HG03439 (cell line): ENCODE results near the gene GATA3.

Experiments
- ATAC-seq: cut with Tn5 transposase; IDR thresholded peaks from one replicate; pipeline ENCODE4 v1.9.1; 2021; ENCODE audit warnings: mild to moderate bottlenecking, moderate library complexity; ENCODE audit not compliant: unreplicated experiment

GATA3 gene

DNA sequence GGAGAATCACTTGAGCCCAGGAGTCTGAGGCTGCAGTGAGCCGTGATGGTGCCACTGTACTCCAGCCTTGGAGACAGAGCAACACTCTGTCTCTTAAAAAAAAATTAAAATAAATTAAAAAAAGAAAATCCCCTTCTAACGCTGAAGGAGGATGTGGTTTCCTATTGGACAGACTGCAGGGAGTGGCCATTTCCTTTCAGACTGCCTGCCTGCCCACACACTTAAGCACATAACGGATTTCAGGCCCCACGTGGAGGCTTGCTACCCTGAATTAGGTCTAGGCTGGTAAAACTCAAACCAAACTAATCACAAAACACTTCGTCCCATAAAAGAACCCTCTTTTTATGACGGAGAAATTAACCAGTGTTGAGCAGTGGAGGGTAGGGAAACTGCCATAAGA, 34.0 kb downstream of the GATA3 start:
- ATAC-seq = no peak

DNA sequence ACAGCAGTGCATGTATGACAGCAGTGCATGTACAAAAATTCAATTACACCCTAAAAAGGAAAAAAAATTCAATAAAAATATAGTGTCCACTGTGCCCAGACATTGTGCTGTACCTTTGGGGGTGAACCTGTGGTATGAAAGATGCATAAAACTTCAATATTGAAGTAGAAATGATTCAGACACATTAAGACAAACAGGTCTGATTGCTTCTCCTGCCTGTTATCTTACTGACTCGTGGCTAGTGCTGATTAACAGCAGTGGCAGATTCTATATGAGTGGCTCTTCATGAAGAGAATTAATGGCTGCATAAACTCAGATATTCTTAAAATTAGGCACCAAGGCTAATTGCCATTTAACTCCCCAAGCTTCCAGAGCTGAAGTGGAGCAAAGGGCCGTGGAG, 37.9 kb downstream of the GATA3 start:
- ATAC-seq = no peak

DNA sequence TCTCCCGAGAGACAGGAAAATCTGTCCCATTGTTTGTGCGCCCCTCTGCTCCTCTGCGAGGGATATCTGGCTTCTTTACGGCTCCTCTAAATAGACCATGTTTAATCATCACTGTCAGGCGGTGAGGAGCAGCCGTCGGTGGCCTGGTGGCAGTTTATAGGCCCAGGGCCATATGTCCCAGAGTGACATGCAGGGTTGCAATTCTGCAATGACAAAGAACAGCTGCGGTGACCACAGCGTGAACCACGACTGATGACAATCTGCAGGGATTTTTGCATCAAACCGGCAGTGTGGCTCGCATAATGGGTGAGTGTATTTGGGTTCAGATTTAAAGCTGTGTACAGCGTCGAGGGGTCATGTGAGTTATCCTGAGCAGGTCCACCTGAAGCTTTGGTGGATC, 41.5 kb downstream of the GATA3 start:
- ATAC-seq = no peak

DNA sequence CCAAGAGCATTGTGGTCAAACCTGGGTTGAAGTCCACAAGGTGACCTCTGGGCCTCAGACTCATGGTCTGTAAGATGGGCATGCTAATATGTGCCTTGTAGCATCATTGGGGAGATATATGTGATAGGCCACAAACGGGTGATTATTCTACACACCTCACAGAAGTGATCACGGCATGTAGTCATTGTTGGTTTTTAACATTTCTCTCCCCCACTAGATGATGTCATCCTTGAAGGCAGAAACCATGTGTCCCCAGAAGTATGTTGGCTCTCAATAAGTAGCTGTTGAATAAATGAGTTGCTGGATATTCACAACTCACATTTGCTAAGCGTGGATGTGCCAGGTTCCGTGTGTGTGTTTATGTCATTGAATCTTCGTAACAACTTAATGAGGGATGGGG, 42.4 kb downstream of the GATA3 start:
- no peak for ATAC-seq

DNA sequence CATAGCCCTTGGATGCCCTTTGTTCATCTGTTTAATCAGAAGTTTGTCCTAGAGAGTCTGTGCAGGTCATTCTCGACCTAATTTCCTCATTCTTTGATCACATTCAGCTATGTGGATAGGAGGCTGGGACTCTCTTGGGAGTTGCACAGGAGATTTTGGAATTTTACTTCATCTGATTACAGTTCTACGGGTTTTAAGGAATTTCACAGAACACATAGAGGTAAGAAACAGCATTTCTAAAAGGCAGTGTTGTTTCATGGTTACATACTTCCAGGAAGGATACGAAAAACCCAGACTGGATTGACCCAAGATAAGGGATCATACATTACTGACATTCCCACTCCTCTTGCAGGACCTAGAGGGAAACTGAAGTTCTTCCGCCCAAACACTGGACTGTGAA, 45.9 kb downstream of the GATA3 start:
- ATAC-seq = no peak

DNA sequence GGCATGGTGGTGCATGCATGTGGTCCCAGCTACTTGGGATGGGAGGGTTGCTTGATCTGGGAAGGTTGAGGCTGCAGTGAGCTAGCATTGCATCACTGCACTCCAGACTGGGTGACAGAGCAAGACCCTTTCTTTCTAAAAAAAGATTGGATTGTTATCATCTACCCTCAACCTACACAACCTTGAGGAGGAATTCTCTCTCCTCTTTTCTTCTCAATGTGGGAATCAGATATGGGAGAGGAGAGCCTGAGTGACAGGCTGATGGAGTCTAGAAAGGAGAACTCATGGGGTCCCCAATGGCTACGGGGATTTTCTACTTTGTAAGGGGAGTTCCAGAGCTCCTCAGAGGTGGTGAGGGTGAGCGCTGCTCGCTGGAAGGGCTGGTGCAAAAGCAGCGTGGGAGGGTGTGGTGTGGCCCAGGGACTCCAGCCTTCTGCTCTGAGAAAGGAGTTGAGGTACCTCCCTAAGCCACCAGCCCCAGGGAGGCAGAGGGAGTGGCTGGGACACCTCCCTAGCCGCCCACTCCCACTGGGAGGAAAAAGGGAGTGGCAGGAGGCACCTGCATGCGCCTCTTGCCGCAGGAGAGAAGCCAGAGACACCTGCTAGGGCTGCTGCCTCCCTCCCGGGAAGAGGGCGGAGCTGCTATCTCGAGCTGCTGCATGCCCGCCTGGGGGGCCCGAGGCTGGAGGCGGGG, 48.4 kb downstream of the GATA3 start:
- no peak for ATAC-seq

DNA sequence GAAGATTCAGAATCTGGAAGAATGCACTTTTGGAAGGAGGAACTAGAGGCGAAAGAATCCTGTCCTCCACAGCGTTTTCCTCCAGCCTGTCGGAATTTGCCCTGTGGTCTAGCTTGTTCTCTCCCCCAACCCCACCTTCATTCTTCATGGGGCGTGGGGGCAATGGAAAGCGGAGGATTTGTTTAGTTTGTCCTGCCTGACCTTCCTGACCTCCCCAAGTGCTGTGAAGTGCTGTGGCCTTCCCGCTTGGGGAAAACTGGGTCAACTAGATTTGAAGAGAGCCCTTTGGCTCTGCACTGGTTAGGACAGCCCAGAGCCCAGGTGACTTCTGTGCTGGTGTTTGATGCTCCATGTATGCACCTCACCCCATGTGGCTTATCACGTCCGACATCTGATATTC, 49.1 kb downstream of the GATA3 start:
- no peak for ATAC-seq

DNA sequence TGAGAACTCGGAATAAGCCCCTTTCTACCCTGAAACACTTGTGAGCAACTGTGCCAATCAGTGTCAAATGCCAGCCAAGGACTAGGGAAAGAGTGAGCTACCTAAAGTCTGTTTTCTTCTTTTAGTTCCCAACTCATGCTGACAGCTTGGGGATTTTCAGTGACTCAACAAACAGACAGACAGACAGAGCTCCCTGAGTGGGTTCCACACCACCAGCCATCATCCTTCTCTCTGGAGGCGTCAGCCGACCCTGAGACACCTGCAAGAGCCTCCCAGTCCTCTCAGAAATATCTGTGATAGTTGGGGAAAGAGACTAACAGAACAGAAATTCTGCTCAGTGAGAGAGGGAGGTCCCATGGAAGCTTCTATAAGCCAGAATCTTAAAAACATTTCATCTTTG, 49.5 kb downstream of the GATA3 start:
- no peak for ATAC-seq

DNA sequence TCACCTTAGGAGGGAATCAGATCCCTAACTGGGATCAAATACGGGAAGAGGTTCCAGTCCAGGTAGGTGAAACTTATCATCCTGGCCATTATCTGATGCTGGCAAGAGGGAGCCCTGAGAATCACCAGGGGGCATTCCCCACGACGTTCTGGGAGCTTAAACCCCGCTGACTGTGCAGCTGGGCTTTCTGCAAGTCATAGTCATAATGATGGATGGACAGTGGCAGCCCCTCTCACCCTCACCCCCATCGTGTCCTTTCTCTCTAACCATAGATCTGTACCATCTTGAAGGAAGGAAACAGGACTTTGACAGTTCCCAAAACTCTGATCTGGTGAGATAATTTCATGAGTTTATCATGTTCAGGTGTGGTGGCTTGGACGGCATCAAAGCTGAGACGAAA, 50.2 kb downstream of the GATA3 start:
- ATAC-seq = no peak

DNA sequence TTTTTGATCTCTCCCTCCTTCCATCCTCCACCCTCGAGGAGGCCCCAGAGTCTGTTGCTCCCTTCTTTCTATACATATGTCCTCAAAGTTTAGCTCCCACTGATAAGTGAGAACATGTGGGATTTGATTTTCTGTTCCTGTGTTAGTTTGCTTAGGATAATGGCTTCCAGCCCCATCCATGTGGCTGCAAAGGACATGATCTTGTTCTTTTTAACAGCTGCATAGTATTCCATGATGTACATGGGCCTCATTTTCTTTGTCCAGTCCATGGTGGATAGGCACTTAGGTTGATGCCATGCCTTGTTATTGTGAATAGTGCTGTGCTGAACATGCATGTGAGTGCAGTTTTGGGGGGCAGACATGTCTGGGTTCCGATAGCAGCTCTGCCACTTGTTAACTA, 51.4 kb downstream of the GATA3 start:
- ATAC-seq = no peak

DNA sequence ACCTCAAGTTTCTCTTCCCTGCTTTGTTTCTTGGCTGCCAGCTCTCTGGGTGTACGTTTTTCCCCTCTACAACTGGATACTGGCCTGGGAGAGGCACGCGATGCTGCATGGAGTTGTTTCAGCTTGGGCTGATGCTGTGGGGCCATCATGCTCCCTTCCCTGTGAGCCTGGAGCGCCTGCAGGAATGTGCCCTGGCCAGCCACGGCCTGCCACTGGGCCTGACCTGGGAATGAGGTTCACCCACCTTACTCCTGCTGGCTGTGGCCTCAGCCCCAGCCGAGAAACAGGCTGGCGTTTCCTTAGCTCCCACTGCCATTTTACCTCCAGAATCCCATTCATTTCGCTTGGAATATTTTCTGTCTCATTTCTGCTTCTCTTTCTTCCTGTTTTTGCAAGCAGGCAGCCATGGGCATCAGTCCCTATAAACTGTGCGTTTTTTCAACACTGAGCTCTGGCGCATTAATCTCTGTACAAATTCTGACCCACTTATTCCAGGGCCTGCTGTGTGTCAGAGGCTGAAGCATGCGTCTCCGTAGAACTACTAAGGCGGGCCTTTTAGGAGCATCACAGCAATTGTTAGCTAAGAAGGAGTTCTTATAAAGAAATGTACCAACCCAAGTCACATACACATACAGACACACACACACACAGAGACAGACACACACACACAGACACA, 57.9 kb downstream of the GATA3 start:
- ATAC-seq = no peak

DNA sequence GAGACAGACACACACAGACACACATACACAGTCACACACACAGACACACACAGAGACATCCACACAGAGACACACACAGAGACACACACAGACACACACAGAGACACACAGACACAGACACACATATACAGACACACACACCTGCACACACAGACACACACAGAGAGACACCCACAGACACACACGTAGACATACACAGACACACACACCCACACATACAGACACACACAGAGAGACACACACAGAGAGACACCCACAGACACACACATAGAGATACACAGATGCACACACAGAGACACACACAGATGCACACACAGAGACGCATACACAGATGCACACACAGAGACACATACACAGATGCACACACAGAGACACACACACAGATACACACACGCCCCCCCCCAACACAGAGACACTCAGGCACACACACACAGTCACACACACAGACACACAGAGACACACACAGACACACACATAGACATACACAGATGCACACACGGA, 58.5 kb downstream of the GATA3 start:
- no peak for ATAC-seq

DNA sequence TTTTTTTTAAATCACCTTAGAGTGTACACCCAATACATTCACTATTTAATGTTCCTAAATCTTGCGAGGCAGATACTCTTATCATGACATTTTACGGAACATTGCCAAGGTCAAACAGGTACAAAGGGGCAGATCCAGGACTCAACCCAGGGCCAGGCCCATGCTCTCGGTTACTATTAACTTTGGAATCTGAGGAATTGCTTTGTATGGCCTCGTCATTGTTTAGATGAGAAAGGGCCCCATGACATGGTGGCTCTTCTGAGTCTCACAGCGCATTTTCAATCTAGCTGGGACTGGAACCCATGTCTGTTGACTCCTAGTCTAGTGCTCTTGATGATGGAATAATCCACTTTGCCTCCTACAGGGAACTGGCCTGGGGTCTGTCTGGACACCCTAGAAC, 59.1 kb downstream of the GATA3 start:
- no peak for ATAC-seq

DNA sequence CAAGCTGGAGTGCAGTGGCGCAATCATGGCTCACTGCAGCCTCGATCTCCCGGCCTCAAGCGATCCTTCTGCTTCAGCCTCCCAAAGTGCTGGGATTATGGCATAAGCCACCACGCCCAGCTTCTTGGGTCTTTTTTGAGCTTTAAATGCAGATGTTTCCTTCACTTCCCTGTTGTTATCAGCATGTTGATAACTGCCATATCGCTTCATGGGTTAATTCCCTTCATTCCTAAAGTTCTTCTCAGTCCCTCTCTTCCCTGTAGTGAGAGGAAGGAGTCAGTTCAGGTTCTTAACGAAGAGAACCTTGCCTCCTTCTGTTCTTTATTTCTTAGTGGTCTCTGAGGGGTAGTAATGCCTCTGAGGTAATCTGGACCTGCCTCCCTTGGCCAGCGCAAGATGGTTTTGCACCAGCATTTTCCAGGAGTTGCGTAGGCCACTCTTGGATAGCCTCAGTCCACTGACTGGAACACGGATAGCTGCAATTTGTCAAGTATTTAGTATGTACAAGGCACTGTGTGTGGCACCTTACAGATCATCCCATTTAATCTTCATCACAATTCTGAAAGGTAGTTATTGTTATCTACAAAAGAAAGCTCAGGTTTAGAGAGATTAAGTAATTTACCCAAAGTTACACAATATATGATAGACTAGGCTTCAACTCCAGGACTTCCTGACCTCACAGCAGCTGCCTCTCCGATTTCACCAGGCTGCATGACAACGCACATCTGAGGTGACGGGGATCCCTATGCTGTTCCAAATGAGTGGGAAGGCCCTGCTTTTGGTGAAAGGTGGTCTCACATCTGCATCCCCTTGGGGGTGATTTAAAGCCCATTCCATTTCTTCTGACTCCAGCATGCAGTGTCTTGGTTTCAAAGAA, 60.5 kb downstream of the GATA3 start:
- ATAC-seq = no peak

DNA sequence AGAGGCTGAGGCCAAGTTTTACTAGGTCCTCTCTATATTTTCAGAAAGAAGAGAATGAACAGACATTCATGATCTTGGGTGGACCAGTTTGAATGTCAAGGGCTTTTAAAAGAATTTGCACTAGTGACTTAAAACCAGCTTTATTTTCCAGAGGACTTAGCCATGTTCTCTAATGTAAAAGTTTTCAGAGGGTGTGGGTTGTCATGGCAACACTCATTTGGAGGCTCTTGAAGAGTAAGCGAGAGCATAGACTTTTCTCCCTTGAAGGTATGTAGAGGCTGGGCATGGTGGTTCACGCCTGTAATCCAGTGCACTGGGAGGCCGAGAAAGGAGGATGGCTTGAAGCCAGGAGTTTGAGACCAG, 61.1 kb downstream of the GATA3 start:
- no peak for ATAC-seq

DNA sequence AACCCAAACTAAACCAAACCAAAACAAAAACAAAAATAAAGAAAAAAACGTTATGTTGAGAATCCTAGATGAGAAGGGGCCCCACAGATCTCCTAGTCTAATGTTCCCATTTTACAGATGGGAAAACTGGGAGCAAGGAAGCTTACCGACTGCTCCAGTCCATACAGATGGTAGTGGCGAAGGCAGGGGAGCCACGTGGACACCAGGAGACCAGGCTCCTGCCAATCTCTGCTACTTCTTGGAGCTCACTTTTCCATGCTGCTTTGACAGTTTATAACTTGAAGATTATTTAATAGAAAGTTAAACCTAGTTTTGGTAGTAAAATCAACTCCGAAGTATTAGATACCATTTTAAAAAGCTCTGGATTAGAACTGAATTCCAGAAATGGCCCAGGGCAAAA, 62.0 kb downstream of the GATA3 start:
- no peak for ATAC-seq

DNA sequence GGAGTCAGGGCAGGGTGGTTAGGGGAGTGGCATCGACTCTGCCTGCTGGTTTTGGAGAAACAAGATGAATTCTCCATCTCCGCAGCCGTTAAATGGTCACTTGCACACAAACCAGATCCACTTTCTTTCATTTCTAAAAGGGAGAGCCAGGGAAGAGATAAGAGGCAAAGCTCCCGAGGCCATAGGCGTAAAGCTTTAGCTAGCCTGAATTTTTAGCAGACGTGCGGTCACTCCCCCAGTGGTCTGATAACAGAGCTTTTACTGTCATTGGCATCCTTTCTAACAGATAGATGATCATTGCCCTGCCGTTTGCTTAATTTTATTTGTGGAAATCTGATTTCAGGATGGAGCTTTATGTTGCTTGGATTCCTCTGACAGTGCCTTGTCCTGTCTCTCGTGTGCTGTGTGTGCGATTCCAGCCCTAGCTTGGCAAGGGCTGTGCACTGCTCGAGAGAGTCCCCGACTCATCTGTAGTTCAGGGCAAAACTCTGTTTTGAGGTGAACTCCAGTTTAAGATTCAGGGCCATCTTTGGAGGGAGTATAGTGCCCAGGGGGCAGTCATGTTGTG, 62.5 kb downstream of the GATA3 start:
- ATAC-seq = no peak

DNA sequence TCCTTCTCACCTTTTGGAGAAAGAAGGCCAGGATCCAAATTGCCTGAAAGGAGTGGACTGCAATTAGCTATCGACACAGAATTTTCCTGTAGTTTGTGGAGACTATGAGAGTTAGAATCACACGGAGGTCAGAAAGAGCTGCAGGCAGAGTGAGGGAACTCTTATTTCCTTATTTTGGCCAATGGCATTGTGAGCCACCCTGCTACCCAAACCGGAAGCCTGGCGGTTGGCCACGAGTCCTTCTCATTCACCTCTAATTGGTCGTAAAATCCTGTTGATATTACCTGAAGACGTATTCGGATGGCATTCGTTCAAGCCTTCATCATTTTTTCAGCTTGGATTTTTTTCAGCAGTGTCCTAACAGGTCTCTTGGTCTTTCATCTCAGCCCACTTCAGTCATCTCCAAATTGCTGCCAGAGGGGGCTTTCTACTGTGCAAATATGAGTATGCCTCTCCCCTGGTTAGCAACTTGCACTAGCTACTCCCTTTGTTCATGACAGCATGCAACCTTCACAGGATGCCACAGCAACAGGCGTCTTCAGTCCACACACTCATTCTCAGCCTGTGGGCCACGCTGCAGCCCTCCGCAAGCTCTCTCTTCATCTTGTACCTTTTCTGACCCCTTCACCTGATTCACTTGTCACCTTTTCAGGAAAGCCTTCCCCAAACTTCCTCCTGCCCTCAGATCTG, 66.9 kb downstream of the GATA3 start:
- ATAC-seq = no peak

DNA sequence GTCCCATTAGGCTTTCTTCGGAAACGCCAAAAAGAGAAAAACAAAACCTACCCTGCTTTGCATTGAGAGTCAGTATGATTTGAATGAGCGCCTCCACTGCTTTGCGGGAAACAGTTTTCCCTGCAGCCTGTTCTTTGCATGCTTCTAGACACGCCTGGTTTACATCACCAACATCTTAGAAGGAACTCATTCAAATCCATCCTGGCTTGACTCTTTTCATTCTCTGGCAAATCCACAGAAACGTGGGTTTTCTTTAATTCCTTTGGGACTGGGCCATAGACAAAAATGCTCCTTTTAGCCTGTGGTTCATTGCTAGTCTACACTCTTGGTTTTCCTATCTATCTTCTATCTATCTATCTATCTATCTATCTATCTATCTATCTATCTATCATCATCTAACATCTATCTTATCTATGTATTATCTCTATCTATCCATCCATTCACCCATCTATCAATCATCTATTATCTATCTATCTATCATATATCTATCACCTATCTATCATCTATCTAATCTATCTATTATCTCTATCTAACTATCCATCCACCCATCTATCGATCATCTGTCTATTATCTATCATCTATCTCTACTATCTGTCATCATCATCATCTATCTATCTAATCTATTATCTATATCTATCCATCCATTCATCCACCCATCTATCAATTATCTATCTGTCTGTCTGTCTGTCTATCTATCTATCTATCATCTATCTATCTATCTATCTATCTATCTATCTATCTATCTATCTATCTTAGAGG, 68.3 kb downstream of the GATA3 start:
- no peak for ATAC-seq

DNA sequence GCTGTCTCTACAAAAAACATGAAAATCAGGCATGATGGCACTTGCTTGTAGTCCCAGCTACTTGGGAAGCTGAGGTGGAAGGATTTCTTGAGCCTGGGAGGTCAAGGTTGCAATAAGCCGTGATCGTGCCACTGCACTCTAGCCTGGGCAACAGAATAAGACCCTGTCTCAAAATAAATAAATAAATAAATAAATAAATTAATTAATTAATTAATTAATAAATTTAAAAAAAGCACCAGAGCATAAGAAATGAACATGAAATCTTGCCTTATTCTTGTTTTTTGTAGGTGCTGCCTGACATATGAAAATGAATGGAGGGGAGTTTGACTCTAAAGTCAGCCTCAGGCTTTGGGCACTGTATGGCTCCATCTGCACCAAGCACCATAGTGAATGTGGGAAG, 69.9 kb downstream of the GATA3 start:
- no peak for ATAC-seq
